ENCODE results near the gene GNB3. TPM values are rescaled to one million over a fixed set of nuclear protein-coding genes. Genes with fewer than 3 reads are reported as not detected.

GNB3 gene
- total and polyA plus RNA-seq, 9 of the 15 experiments (the other 6 are each of a cell fraction or from before 2014, with no cell fraction given) = 1.4 to 5.8 (median 2.0) TPM

- TF ChIP-seq E2F4 (CRISPR knock-in tag; IDR thresholded peaks at IDR 0.05; ENCODE audit: low read depth) (no peak), NONO (IDR thresholded peaks at IDR 0.05; ENCODE audit: low read depth in 2 of 2, low read length in 1 of 2) (0 out of 4 replicates have a peak, but pooled peaks of 1 of the 2 experiments have one; percentile 15), SRF (CRISPR knock-in tag; IDR thresholded peaks at IDR 0.05) (no peak), E2F6 (IDR thresholded peaks at IDR 0.05; ENCODE audit: borderline replicate concordance in 1 of 2, extremely low read depth in 1 of 2, insufficient read depth in 1 of 2, insufficient read length in 1 of 2, low read depth in 1 of 2, low read length in 1 of 2, poor library complexity in 1 of 2, severe bottlenecking in 1 of 2) (peak in 1 of 2 experiments; percentile 35), GTF3C2 (IDR thresholded peaks at IDR 0.05; ENCODE audit: borderline replicate concordance, extremely low read depth, insufficient read length) (no peak), PRDM10 (IDR thresholded peaks at IDR 0.05; ENCODE audit: partially characterized antibody) (peak; percentile 23), KAT7 (CRISPR knock-in tag; IDR thresholded peaks at IDR 0.05; ENCODE audit: borderline replicate concordance) (0 out of 2 replicates have a peak, but pooled peaks have one; percentile 44), RBFOX2 (IDR thresholded peaks at IDR 0.05; ENCODE audit: low read depth, low read length) (peak; percentile 70), JUN (IDR thresholded peaks at IDR 0.05; ENCODE audit: borderline replicate concordance, low read depth, low read length) (no peak), JUN (CRISPR knock-in tag; IDR thresholded peaks at IDR 0.05; ENCODE audit: borderline replicate concordance) (no peak), NCOA1 (IDR thresholded peaks at IDR 0.05; ENCODE audit: low read depth) (0 out of 2 replicates have a peak, but pooled peaks have one; percentile 32), SAFB (IDR thresholded peaks at IDR 0.05; ENCODE audit: borderline replicate concordance, low read depth, low read length) (0 out of 2 replicates have a peak, but pooled peaks have one; percentile 12), ZNF707 (CRISPR knock-in tag; conservative IDR thresholded peaks at IDR 0.05) (no peak), ZNF274 (IDR thresholded peaks at IDR 0.05; ENCODE audit: borderline replicate concordance, low read depth, low read length) (no peak)
These were observed 32.6 kb downstream of the GNB3 start, which contains the start of gene SPSB2 (continued) for GRCh38 chr12:6873094-6874014.

All from K562 (cell line).